ENCODE results near the gene PAQR5. TPM values are rescaled to one million over a fixed set of nuclear protein-coding genes. Genes with fewer than 3 reads are reported as not detected.

The PAQR5 gene
- total and polyA plus RNA-seq, 2 donors (not counting 3 experiments of a cell fraction or from before 2014, with no cell fraction given) = 0.08 to 0.09 TPM

DNA sequence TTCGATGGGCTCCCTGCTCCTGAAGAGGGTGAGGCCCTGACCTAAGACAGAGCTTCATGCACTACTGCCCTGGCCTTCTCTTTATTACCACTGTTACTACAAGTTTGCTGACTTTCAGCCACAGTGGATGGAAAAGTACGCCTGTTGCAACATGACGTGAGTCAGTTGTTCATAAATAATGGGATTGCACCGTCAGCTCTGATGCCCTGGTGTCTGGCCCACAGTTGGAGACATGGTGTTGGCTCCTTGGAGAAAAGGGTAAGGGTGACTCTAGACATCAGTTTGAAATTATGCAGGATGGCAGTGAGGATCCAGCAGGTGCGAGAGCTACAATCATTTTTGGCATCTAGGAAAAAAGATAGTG lies 5.5 kb downstream of the PAQR5 start:
- H3K9me3 ChIP-seq (replicated peaks; ENCODE audit: control insufficient read depth, insufficient read depth, low read length) = no peaks in the 10 kb centered on the region
- no TSS peak for BruUV-seq (replicated peaks)
- no peak overlapping the region for H3K4me3 ChIP-seq (replicated peaks in 1 of 3; ENCODE audit: insufficient read depth in 1 of 3, low read depth in 1 of 3, low read length in 3 of 3)
- no peak overlapping the region for H3K27ac ChIP-seq (ENCODE audit: insufficient read depth, low read depth, low read length)
- POLR2A ChIA-PET = no interaction called here
- DNase-seq (ENCODE audit: low read depth, low spot score) = no peak
- FAIRE-seq = no peak
- intact Hi-C loops (cut with micrococcal nuclease) (no loop called here), dilution Hi-C loops (cut with MboI; ENCODE audit: extremely low pct_ligation_motif_present, low sequenced_read_pairs) (no loop called here)
- H3K9me1 ChIP-seq (replicated peaks; ENCODE audit: control insufficient read depth, extremely low read depth, insufficient read depth, low read length) = no peaks in the 10 kb centered on the region
- H3K9ac ChIP-seq (replicated peaks; ENCODE audit: extremely low read depth, insufficient read depth, low read length) = no peak overlapping the region
- no peak overlapping the region for H3K4me2 ChIP-seq (ENCODE audit: insufficient read depth, low read length)
- no peaks in the 10 kb centered on the region for H3K79me2 ChIP-seq (ENCODE audit: control insufficient read depth, insufficient read depth, low read length)
- no peaks in the 10 kb centered on the region for H4K20me1 ChIP-seq (replicated peaks; ENCODE audit: control insufficient read depth, extremely low read depth, insufficient read depth, low read length)
- H3K36me3 ChIP-seq (ENCODE audit: control insufficient read depth in 2 of 2, extremely low read depth in 1 of 2, insufficient read depth in 2 of 2, low read length in 2 of 2) = no peaks in the 10 kb centered on the region
- no peak overlapping the region for H2AFZ ChIP-seq (ENCODE audit: low read depth, low read length)
- peaks cover 7% of the 10 kb centered on the region for H3K4me1 ChIP-seq (ENCODE audit: control insufficient read depth, extremely low read depth, insufficient read depth, low read length)
- TF ChIP-seq POLR2AphosphoS5 (IDR thresholded peaks at IDR 0.05; ENCODE audit: insufficient read depth, low read depth, low read length) (no peak), MYC (IDR thresholded peaks at IDR 0.05; ENCODE audit: low read depth, low read length) (no peak), JUN (IDR thresholded peaks at IDR 0.05; ENCODE audit: borderline replicate concordance, insufficient read depth, insufficient read length, low read depth) (no peak), FOS (IDR thresholded peaks at IDR 0.05; ENCODE audit: borderline replicate concordance, insufficient read depth, low read length) (no peak), EZH2 (IDR thresholded peaks at IDR 0.05; ENCODE audit: borderline replicate concordance, low read depth, low read length, severe bottlenecking) (no peak), POLR2A (IDR thresholded peaks at IDR 0.05; ENCODE audit: low read depth, low read length) (no peak), GATA2 (IDR thresholded peaks at IDR 0.05; ENCODE audit: insufficient read depth, insufficient read length, low read depth, low read length) (no peak)
- TF ChIP-seq, protein P1, sequence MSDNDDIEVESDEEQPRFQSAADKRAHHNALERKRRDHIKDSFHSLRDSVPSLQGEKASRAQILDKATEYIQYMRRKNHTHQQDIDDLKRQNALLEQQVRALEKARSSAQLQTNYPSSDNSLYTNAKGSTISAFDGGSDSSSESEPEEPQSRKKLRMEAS (IDR thresholded peaks at IDR 0.05; ENCODE audit: insufficient read depth, insufficient read length) = no peak
- TF ChIP-seq, protein P2, sequence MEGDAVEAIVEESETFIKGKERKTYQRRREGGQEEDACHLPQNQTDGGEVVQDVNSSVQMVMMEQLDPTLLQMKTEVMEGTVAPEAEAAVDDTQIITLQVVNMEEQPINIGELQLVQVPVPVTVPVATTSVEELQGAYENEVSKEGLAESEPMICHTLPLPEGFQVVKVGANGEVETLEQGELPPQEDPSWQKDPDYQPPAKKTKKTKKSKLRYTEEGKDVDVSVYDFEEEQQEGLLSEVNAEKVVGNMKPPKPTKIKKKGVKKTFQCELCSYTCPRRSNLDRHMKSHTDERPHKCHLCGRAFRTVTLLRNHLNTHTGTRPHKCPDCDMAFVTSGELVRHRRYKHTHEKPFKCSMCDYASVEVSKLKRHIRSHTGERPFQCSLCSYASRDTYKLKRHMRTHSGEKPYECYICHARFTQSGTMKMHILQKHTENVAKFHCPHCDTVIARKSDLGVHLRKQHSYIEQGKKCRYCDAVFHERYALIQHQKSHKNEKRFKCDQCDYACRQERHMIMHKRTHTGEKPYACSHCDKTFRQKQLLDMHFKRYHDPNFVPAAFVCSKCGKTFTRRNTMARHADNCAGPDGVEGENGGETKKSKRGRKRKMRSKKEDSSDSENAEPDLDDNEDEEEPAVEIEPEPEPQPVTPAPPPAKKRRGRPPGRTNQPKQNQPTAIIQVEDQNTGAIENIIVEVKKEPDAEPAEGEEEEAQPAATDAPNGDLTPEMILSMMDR (IDR thresholded peaks at IDR 0.05; ENCODE audit: extremely low read depth in 1 of 2, insufficient read depth in 1 of 2, low read depth in 1 of 2, low read length in 2 of 2) = no peak
- CTCF ChIA-PET = interaction anchor here (0.6 to 1.1 kb wide), 6 partner anchors 9 to 245 kb away, joined by 3 read pairs; no protein-coding TSS in a partner anchor
- peaks cover 10 to 12% of the 10 kb centered on the region in 2 experiments for H3K27me3 ChIP-seq (ENCODE audit: control insufficient read depth in 2 of 2, insufficient read depth in 2 of 2, low read length in 2 of 2)

All from endothelial cell of umbilical vein (primary cell).